OCI-LY1 (cell line): Measurements from ENCODE around the gene ZFP36L2.

Experiments
- H2AFZ ChIP-seq: fragments of 200-600 bp; sonication (generic), shearing (Covaris generic); 2 replicates; pipeline ENCODE4 v1.6.0; 2014; ENCODE audit warnings: antibody characterized with exemption, mild to moderate bottlenecking, low read length
- H3F3A ChIP-seq: fragments of 200-600 bp; sonication (generic), shearing (Covaris generic); 2 replicates; pipeline ENCODE4 v1.6.0; 2014; ENCODE audit warnings: mild to moderate bottlenecking, antibody characterized with exemption, low read length, moderate library complexity; ENCODE audit not compliant: insufficient read depth
- H3K27ac ChIP-seq: fragments of 200-600 bp; sonication (generic); 2 replicates; pipeline ENCODE4 v1.5.1; 2014; ENCODE audit warnings: low read length, mixed run types, mild to moderate bottlenecking, low read depth; ENCODE audit not compliant: poor library complexity, severe bottlenecking
- H3K27me3 ChIP-seq: fragments of 200-600 bp; sonication (generic); 2 replicates; pipeline ENCODE4 v1.6.0; 2014; ENCODE audit warnings: antibody characterized with exemption, mild to moderate bottlenecking, low read length, moderate library complexity; ENCODE audit not compliant: insufficient read depth
- H3K36me3 ChIP-seq: fragments of 200-600 bp; sonication (generic); 2 replicates; pipeline ENCODE4 v1.6.1; 2014; ENCODE audit warnings: mild to moderate bottlenecking, antibody characterized with exemption, low read length, moderate library complexity, mixed read lengths; ENCODE audit not compliant: insufficient read depth
- H3K4me1 ChIP-seq: fragments of 200-600 bp; sonication (generic); 2 replicates; pipeline ENCODE4 v1.5.1; 2014; ENCODE audit warnings: mild to moderate bottlenecking, low read length, moderate library complexity; ENCODE audit not compliant: insufficient read depth, severe bottlenecking
- H3K4me2 ChIP-seq: fragments of 200-600 bp; sonication (generic), shearing (Covaris generic); 2 replicates; pipeline ENCODE4 v1.6.1; 2014; ENCODE audit warnings: low read length
- H3K4me3 ChIP-seq: fragments of 200-600 bp; sonication (generic); 2 replicates; pipeline ENCODE4 v1.5.1; 2014; ENCODE audit warnings: low read length, low read depth, mild to moderate bottlenecking, mixed read lengths; ENCODE audit not compliant: poor library complexity, severe bottlenecking
- H3K79me2 ChIP-seq: fragments of 200-600 bp; shearing (Covaris generic); 2 replicates; pipeline ENCODE4 v1.6.1; 2016; ENCODE audit warnings: mixed run types, low read length, mixed read lengths; ENCODE audit not compliant: insufficient read depth
- H3K9ac ChIP-seq: fragments of 200-600 bp; sonication (generic), shearing (Covaris generic); 2 replicates; pipeline ENCODE4 v1.6.1; 2014; ENCODE audit warnings: mild to moderate bottlenecking, low read length, mixed read lengths
- H3K9me2 ChIP-seq: fragments of 200-600 bp; sonication (generic), shearing (Covaris generic); 2 replicates; pipeline ENCODE4 v1.6.1; 2014; ENCODE audit warnings: low read depth, mild to moderate bottlenecking, low read length, mixed read lengths
- H3K9me3 ChIP-seq: fragments of 200-600 bp; shearing (Covaris generic); 2 replicates; pipeline ENCODE4 v1.6.1; 2014; ENCODE audit warnings: low read length, mixed read lengths
- H4K20me1 ChIP-seq: fragments of 200-600 bp; sonication (generic), shearing (Covaris generic); 2 replicates; pipeline ENCODE4 v1.6.0; 2016; ENCODE audit warnings: mild to moderate bottlenecking, low read length; ENCODE audit not compliant: insufficient read depth
- CTCF ChIP-seq: fragments of 200-600 bp; sonication (generic), shearing (Covaris generic); IDR thresholded peaks from 2 replicates; pipeline ENCODE4 v1.5.1; 2017; ENCODE audit warnings: mild to moderate bottlenecking, antibody characterized with exemption, low read length, moderate library complexity, mixed read lengths
- EZH2 ChIP-seq: fragments of 200-600 bp; sonication (generic), shearing (Covaris generic); IDR thresholded peaks from 2 replicates; pipeline ENCODE4 v1.8.0; 2017; ENCODE audit warnings: borderline replicate concordance, mixed run types, mild to moderate bottlenecking, antibody characterized with exemption, low read length, moderate library complexity, mixed read lengths

The ZFP36L2 gene

GRCh38 chr2:43273529-43273928 is 47.1 kb upstream of the ZFP36L2 start:
- no peaks in the 10 kb centered on the region for H3K9me3 ChIP-seq
- TF ChIP-seq EZH2 = no peak
- TF ChIP-seq CTCF = no peak
- H3K9ac ChIP-seq = no peak overlapping the region

GRCh38 chr2:43270930-43271615 is 44.7 kb upstream of the ZFP36L2 start:
- no peaks in the 10 kb centered on the region for H3K27me3 ChIP-seq
- no peaks in the 10 kb centered on the region for H3K79me2 ChIP-seq
- no peaks in the 10 kb centered on the region for H3F3A ChIP-seq
- peaks cover 4% of the 10 kb centered on the region; the same call in 1 of the 2 replicates for H3K36me3 ChIP-seq
- TF ChIP-seq CTCF (peak; percentile 34; the same call in 1 of the 2 replicates), EZH2 (no peak)
- H3K9me3 ChIP-seq = no peaks in the 10 kb centered on the region
- no peak overlapping the region for H3K27ac ChIP-seq
- H3K9me2 ChIP-seq = no peaks in the 10 kb centered on the region
- H3K4me2 ChIP-seq = no peak overlapping the region
- no peak overlapping the region for H3K9ac ChIP-seq
- H2AFZ ChIP-seq = no peak overlapping the region
- no peaks in the 10 kb centered on the region for H4K20me1 ChIP-seq
- H3K4me3 ChIP-seq = no peak overlapping the region
- H3K4me1 ChIP-seq = no peaks in the 10 kb centered on the region

More at GRCh38 chr2:43273529-43273928, 47.1 kb upstream of the ZFP36L2 start:
- Histone ChIP-seq H3K27ac (no peak overlapping the region), H3K79me2 (no peaks in the 10 kb centered on the region), H3K9me2 (no peaks in the 10 kb centered on the region), H3K27me3 (no peaks in the 10 kb centered on the region), H3K36me3 (peaks cover 4% of the 10 kb centered on the region; the same call in 1 of the 2 replicates), H3K4me1 (no peaks in the 10 kb centered on the region), H2AFZ (no peak overlapping the region), H4K20me1 (no peaks in the 10 kb centered on the region), H3K4me3 (no peak overlapping the region), H3F3A (no peaks in the 10 kb centered on the region), H3K4me2 (no peak overlapping the region)

GRCh38 chr2:43270461-43270860 is 44.1 kb upstream of the ZFP36L2 start:
- Histone ChIP-seq H3F3A (no peaks in the 10 kb centered on the region), H3K27ac (no peak overlapping the region), H3K27me3 (no peaks in the 10 kb centered on the region), H3K9me2 (no peaks in the 10 kb centered on the region), H3K9me3 (no peaks in the 10 kb centered on the region), H4K20me1 (no peaks in the 10 kb centered on the region), H2AFZ (no peak overlapping the region), H3K4me2 (no peak overlapping the region), H3K36me3 (peaks cover 4% of the 10 kb centered on the region; the same call in 1 of the 2 replicates), H3K4me1 (no peaks in the 10 kb centered on the region), H3K79me2 (no peaks in the 10 kb centered on the region), H3K9ac (no peak overlapping the region), H3K4me3 (no peak overlapping the region)
- TF ChIP-seq CTCF = no peak
- TF ChIP-seq EZH2 = no peak
